Stimulated activated CD4-positive, alpha-beta T cell treated with anti-CD3 and anti-CD28 coated beads, Interleukin-1b, Interleukin-23, amount 100 ng/mL, for 24 hours (primary cell): ENCODE results near the gene PSRC1.
"Not testable (repeated sequence)": the region's sequence is repeated elsewhere in the genome, so short reads cannot be mapped to it uniquely, and the experiment has no call there.

Experiments
- DNase-seq, 4 experiments: peaks; one replicate each; pipeline ENCODE4 v3.0.0-alpha.2; 2020; ENCODE audit warnings: low read depth in 4 of 4, low spot score in 1 of 4

Gene PSRC1

GRCh38 chr1:109296782-109297181 lies 13.8 kb upstream of the PSRC1 start:
- no peak for DNase-seq

GRCh38 chr1:109295712-109296415 lies 12.9 kb upstream of the PSRC1 start:
- DNase-seq = no peak

GRCh38 chr1:109294481-109294880 lies 11.5 kb upstream of the PSRC1 start:
- DNase-seq = no peak

GRCh38 chr1:109293026-109293425 lies 10.1 kb upstream of the PSRC1 start:
- DNase-seq = no peak

- DNase-seq = no peak
Measured at GRCh38 chr1:109292364-109292763, 9.4 kb upstream of the PSRC1 start.

GRCh38 chr1:109290998-109291397 lies 8.1 kb upstream of the PSRC1 start:
- no peak for DNase-seq

- DNase-seq = no peak
Measured at GRCh38 chr1:109290137-109290536, 7.2 kb upstream of the PSRC1 start.

- DNase-seq = not testable (repeated sequence)
Measured at GRCh38 chr1:109286762-109287161, 3.8 kb upstream of the PSRC1 start.

GRCh38 chr1:109283748-109284600 lies 1.0 kb upstream of the PSRC1 start:
- DNase-seq = no peak

GRCh38 chr1:109282497-109282951 lies 421 bp downstream of the PSRC1 start:
- no peak for DNase-seq

GRCh38 chr1:109281680-109282496 lies 1.1 kb downstream of the PSRC1 start:
- DNase-seq = no peak

GRCh38 chr1:109280862-109281261 lies 2.1 kb downstream of the PSRC1 start:
- DNase-seq = no peak

- DNase-seq = no peak
Measured at GRCh38 chr1:109279615-109280278, 3.2 kb downstream of the PSRC1 start.

- peak; percentile 33 to 47 (median 38) for DNase-seq
Measured at GRCh38 chr1:109277434-109278204, 5.3 kb downstream of the PSRC1 start.

GRCh38 chr1:109275706-109276345 lies 7.1 kb downstream of the PSRC1 start:
- DNase-seq = no peak

GRCh38 chr1:109274533-109275476 lies 8.1 kb downstream of the PSRC1 start:
- no peak for DNase-seq

- no peak for DNase-seq
Measured at GRCh38 chr1:109273570-109274288, 9.2 kb downstream of the PSRC1 start.
